Measurements from ENCODE around the gene UMAD1.

Gene UMAD1

DNA sequence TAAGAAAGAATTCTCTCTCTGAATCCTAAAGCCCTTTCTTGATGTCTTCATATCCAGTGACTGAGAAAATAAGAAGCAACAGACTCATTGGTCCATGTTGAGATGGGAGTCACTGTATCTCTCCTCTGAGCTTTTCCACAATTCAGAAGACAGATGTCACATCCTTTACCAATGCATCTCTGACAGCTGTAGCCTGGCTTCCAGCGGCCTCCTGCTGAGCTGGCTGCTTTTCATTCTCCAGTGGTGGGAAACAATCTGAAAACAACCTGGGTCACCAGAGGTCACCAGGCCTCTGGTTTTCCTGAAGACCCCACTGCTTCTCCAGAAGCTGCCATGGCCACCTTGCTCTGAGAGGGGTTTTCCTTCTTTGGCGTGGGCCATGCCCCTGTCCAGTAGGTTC lies 96.1 kb downstream of the UMAD1 start:
- DNase-seq: no peak

DNA sequence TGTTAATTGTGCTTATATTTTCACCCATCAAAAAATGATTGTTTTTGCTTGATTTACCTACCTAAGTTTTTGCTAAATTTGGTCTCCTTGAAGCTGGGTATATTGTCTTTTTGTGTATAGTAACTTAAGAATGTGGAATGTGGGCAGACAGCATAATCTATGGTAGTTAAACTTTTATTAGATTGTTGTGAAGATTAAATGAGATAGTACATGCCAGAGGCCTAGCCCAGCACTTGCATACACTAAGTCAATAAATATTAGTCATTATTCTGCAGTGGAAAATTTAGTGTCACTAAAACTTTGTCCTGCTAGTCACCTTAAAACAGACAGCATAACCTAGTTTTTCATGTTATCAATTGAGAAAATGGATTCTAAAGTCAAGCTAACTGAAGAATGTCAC lies 97.1 kb downstream of the UMAD1 start:
- no peak for DNase-seq

DNA sequence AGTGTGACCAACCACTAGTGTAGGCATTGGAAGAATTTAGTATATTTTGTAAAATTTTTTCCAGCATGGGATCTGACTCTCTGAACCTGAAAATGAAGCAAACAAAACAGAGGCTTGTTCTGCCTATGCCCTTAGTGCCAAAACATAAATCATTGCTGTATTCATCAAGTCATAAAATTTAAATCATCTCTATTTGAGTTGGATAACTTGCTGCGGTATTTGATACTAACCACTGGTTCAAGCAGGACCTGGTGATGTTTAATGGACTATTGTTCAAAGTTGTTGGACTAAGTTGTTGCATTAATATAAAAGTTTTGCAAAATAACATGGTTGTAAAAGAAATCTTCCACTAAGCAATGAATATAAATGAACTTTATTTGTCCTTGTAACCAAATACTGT lies 97.6 kb downstream of the UMAD1 start:
- no peak for DNase-seq

DNA sequence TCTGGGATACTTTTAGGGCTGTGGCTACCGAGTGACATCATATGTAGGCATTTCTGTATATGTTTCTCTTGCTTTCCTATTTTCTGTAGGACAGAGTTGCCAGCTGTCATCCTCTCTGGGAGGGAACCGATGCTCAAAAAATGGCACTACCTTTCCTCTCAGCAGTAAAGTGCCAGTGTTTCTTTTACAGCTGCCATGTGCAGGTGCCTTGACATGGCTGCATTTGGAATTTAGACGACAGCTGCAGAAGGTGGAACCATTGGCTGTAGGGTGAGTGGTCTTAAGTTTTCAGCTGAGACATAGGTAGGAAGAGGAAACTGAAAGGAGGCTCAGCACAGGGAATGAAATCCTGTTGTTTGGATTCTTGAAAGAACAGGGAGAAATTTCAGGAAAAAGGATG lies 98.1 kb downstream of the UMAD1 start:
- peak; percentile 43 for DNase-seq

DNA sequence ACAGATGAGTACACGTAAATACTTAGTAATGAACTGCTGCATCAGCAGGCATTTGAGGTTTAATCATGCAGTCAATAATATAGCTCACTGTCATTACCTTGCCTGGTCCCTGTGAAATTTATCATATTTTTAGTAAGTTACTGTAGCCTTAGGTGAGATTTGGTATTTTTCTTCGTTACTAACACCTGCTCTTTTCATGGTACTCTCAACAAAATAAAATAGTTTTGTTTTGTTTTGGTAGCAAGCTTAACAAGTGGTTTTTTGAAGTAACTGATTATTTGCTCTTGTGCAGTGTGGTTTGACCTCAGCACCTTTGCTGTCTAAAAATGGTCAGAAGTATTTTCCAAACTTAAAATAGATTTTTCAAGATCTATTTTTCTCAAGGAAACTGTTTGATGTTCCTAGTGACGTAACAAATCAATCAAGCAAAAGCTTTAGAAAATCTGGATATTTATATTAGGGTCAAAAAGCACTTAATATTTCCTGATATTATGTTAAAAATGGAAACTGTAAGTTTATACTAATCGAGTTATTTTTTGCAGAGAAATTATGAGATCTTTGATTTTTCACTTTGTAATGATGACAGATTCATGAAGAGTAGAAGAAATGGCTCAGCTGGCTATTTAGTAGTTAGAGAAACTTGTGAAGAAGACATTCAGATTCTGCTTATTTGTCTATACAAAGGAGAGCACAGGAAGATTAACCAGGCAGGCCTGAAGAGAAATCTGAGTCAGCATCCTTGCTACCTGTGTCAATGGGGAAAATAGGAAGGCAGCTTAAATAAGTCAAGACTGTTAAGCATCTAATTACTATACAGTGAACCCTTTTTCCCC lies 98.9 kb downstream of the UMAD1 start:
- no peak for DNase-seq

DNA sequence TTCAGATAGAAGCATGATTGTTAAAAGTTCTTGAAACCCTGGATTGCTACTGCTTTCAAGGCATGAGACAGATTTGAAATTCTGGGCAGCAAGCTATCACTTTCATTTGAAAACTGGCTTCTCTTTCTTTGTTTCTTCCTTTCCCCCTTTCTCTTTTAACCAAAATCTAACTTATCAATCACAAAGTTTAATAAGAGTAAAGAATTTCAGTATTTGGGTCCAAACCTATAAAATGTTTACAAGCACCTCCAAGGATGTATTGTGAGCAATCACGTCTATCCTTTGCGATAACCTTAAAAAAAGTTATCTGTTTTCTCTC lies 99.4 kb downstream of the UMAD1 start:
- DNase-seq: no peak

DNA sequence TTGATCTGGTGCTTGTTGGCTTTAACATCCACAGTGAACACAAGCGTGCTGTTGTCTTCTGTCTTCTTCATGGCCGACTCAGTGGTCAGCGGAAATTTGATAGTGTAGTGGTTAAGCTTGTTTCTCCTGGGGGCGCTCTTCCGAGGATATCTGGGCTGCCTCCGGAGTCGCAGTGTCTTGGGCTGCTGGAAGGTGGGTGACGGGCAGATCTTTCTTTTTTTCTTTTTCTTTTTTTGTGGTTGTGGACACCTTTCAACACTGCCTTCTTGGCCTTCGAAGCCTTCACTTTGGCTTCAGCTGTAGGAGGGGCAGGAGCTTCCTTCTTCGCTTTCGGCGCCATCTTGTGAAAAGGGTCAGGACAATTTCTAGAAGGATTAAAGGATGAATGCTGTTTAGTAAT lies 101.7 kb downstream of the UMAD1 start:
- no peak for DNase-seq

DNA sequence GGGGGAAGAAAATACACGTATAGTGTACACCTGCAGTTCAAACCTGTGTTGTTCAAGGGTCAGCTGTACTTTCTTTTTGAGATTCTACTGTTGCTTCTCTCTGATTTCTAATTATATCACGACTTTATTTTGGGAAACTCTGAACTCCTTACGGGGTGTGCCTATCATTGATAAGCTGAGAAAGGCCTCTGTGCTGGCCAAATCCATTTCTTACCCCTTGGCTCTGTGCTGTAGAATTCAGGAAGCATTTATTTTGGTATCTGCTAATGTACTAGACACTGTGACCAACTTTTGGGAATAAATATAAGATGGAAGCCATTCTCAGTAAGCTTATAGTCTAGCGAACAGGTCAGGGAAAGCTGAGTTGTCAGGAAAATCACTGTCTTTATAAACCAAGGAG lies 104.7 kb downstream of the UMAD1 start:
- DNase-seq: no peak

DNA sequence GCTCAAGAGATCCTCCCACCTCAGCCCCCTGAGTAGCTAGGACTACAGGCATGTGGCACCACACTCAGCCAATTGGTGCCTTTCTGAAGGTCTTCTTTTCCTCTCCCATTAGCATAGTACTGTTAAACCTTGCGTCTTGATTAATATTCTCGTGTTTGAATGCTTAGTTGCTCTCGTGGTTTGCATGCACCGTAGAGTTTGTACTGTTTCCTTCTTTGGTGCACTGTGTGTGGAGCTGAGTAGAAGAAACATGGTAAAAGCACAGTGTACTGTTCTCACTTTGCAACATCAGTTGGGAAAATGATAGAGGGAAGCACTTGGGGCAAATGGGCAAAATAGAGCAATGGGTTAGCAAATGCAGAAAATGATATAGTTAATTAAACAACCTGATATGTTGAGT lies 105.4 kb downstream of the UMAD1 start:
- no peak for DNase-seq

DNA sequence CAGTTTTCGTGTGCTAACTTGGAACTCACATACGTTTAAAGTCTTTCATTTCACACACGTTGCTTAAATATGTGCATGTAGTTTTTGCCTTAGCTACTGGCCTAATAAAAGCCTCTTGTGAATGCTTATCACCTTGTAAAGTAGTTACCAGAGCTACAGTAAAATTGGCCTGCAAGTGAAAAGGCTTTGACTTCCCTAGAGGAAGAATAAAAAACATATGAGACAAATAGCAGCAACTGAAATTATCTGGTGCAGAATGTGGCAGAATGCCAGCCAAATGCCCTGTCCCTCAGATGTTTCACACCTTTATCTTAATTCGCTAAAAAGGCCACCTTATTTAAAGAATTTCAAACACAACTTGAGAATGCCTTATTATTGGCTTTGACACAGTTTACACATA lies 105.9 kb downstream of the UMAD1 start:
- DNase-seq: peak; percentile 74

DNA sequence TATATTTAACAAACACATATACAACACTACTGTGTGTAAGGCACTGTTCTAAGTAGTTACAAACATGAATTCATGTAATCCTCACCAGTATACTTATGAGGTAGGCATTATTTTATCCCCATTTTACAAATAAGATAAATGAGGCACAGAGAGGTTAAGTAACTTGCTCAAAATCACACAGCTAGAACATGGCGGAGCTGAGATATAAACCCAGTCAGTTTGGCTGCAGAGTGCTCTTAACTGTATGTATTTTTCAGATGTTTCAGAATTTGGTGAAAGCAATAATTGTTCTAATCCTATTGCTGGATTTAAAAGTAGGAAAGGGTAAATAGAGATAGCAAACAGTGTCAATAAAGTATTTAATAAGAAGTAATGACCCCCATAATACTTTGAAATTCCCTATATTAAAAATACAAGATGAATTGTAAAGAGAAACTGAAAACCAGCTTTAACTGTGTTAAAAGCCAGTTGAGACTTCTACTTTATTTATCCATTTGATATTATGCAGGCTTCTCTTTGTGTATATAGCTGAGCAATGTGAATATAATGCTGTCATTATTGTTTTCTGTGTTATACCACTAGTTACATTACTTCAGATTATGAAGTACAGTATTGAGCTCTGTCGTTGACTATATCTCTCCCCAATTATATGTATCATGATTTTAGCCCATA lies 110.2 kb downstream of the UMAD1 start:
- no peak for DNase-seq

DNA sequence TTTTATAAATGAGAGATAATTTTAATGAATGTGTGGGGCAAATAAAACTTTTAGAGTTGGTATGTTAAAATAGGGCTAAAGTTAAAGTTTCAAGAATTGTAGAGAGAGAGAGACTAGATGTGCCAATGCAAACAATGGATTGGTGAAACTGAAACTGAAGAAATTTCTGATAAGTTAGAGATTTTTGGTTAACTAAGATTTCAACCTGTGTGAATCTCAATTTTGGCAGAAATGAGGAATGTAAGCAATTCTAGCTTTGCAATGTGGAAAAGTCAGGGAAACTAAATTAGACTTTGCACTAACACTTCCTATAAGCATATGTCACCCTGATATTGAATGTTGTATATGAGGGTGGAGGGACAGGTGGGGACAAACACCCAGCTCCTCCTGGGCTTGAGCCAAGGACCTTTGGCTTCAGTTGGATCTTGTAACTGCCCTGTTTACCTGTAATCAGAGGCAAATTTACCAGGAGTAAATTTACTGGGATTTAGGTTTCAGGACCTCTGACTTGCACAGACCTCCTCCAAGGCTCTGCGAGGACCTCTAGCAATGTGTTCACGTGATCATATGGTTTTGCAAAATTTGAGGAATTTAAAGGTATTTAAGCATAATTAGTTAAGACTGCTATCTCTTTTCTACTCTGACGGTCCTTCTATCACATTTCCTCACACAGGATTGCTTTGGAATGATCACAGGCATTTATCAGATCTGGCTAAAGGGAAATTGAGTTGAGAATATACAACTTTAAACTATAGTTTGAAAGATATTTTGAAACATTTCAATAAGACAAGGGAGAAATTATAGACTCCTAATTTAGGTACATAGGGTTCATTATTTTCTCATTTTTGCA lies 110.9 kb downstream of the UMAD1 start:
- DNase-seq: peak; percentile 29

DNA sequence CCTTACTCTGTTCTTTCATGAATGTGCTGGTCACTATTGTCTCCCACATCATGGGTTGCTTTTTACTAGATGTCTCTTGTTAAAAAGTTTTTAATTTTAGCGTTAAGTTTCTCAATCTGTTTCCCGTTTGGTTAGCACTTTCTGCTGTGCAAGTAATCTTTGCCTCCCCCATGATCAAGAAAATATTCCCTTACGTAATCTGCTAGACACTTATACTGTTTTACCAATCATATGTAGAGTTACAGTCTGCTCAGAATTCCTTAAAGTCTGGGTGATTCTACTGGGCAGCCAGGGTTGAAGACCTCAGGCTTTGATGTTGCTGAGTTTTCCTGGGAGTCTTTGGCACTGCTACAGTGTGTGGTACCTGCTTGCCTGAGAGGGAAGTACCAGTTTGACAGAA lies 116.0 kb downstream of the UMAD1 start:
- DNase-seq: no peak

DNA sequence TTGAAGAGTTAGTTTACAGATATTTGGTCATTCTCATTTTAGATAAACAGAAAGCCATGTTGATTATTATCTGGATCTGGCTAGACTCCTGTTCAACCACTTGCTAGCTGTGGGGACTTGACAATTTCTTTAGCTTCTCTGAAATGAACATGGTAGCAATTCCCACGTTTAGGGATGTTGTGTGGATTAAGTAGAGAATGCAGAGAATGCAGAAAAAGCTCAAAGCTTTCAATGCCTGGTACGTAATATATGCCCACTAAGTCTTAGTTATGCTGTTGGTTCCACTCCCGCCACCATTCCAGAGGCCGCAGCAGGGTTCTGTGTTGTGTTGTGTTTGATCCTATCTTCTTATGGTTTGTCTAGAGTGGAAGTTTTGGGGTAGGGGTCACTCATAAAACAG lies 117.0 kb downstream of the UMAD1 start:
- DNase-seq: no peak

DNA sequence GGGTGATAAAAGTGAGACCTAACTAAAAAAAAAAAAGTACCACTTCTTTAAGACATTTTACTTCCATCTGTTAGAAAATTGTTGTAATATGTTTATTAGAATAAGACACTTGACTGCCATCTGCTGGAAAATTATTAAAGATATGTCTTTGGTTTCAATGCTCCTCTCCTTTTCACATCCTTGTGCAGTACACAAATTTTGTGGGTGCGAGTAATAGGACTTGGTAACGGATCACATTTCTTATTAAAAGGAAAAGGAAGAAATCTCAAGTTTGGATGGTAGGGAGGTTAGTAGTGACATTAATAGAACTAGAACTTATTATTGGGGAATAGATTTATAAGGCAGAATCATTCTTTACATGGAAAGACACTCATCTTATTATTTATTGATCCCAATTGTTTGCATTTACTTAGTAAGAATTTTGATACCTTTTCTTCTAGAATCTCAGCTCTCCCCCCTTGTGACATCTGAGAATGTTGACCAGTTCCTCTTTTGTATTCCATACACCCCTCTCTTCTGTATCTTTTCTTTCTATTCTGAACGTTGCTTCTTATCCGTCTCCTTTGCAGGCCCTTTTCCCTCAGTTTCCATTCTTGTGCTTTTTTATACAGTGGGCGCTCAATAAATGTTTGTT lies 120.9 kb downstream of the UMAD1 start:
- peak; percentile 27 for DNase-seq

DNA sequence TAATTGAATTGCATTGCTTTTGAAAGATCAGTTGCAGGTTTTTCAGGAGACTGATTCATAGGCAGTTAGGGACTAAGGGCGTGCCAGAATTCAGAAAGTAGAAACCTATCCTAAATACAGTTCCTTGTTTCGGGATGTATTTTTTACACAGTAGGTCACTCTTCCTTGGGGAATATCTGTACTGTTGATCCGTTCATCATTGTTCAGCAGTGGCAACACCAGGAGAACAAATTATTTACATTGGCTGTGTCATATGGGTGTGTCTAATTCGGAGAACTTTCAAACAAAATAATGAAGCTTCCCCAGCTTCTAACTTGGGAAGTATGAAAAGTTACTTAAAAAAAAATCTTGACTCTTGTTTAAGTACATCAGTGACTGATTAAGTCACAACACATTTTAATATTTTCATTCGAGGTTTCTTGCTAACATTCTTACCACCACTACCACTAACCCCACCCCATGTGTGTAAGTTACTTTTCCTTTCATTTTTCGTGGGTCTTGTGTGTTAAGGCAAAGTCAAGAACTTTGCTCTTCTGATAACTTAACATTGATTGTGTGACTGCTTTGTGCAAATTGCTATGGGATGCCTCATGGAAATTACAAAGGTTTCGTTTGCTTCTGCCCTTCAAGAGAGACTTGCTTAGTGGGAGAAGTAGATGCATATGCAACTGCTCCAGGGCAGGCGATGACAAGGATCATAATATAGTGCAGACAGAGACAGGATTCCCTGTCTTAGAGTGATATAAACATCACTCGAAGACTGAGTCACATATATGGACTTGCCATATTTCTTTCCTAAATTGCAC lies 121.6 kb downstream of the UMAD1 start:
- no peak for DNase-seq

DNA sequence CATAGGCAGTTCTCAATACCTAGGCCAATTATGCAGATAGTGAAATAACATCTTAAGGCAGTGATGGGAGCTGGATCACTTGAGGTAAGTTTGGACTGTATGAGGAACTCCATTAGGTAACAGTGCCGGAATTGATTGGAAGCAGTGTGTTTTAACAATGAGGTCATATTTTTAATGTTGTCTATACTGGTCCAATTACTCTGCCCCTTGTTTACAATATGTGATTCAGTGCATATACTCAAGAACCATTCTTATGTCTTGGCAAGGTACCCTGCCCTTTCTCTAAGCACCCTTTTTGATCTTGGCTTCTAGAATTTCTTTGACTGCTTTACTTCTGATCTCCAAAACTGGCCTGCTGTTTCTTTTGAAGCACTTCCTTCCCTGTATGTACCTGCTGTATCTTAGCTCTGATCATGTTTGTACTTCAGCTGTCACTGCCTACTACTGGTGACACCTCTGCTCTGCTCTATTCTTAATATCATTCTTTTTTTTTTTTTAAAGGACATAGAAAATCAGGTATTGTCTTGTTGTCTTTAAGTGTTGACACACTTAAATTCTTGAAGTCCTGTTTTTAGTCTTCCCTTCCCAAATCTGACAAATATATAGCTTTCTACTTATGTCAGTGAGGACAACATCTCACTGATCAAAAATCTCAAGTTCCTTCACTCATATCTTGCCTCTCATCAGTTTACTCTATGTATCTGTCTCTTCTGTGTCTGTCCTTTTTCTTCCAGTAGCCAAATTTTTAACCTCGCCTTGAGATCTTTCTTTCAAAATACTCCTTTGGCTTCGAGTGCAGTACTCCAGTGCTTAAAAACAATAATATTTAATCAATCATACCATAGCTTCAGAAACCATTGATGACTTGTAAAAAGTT lies 124.2 kb downstream of the UMAD1 start:
- DNase-seq: no peak

DNA sequence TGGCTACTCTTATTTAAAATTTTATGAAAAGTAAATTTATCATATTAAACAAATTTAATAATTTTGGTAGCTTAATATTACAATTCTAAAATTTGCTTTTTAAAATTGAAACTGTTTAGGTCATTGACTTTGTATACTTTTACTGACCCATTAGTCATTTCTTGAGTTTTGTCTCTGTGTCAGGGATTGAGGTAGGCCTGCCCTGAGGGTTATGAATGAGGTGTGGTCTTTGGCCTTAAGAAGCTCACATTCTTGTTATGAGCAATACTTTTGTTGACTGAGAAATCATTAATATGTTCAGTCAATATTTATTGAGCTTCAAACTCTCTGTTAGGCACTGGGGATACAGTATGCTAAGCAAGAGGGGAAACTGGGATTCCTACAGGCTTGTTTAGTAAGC lies 124.9 kb downstream of the UMAD1 start:
- DNase-seq: no peak

DNA sequence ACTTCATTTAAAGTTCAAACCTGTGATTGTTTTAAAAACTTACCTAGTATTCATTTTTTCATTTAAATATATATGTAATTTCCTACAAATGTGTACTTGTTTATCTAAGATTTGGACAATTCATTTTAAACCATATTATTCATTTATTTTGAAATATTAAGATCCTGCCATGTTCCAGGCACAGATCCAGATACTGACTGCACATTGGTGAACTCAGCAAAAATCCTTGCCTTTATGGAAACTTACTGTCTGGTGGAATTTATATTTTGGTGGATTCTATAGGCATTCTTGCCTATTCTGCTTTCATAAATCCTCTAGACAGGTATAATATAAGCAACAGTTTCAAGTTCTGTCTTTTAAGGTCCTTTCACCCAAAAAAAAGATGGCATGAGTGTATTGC lies 126.1 kb downstream of the UMAD1 start:
- DNase-seq: no peak

DNA sequence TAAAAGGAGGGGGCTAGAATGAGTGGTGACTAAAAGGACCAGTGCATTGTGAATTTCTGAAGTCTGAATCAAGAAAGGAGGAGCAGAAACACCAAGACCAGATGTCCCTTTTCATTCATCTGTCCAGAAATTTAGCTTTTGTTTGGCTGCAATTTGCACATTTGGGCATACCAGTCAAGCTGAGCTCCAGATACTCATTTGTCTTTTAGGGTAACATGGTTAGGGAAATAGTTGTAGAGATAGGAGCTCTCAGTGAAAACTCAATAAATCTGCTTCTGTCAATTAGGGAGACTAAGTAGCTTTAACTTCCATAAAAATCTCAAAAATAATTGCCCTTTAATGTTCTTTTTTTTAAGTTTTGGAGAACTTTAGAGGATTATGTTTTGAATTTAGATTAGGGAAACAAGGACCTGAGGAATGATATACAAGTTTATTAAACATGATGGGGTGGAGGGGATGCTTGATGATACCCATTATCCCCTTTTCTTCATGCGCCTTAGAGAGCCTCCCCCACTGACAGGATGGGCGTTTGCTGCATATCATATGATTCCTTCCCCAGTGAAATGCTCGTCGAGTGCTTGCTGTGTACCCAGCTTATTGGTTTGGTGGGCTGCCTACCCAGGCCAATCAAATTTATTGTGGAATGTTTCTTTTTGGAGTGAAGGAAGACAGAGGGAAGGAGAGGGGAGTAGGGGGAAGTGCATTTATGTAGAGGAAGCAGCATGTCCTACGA lies 128.6 kb downstream of the UMAD1 start:
- no peak for DNase-seq
